Measurements from ENCODE around the gene PRICKLE2. TPM values are rescaled to one million over a fixed set of nuclear protein-coding genes. Genes with fewer than 3 reads are reported as not detected.

Gene PRICKLE2
- total RNA-seq, 2 experiments from 2014 or later: not detected

- Mint-ChIP-seq H3K36me3 (ENCODE audit: low read depth) (no peaks in the 10 kb centered on the region), H3K9me3 (no peaks in the 10 kb centered on the region), H3K27ac (no peak overlapping the region), H3K4me3 (no peak overlapping the region), H3K4me1 (ENCODE audit: low read depth) (no peaks in the 10 kb centered on the region), H3K27me3 (peaks cover 35% of the 10 kb centered on the region)
- no peak for TF ChIP-seq CTCF (IDR thresholded peaks at IDR 0.05)
- ATAC-seq: no peak
- ChIA-PET CTCF (no interaction called here), POLR2A (no interaction called here)
- intact Hi-C loops (cut with micrococcal nuclease): no loop called here
- DNase-seq: no peak
These were observed 150.2 kb downstream of the PRICKLE2 start for GRCh38 chr3:64074895-64075679.

- H3K4me1 Mint-ChIP-seq (ENCODE audit: low read depth): no peaks in the 10 kb centered on the region
- no peak for TF ChIP-seq CTCF (IDR thresholded peaks at IDR 0.05)
- no peak overlapping the region for H3K27ac Mint-ChIP-seq
- ATAC-seq: no peak
- ChIA-PET POLR2A (no interaction called here), CTCF (no interaction called here)
- no peak overlapping the region for H3K4me3 Mint-ChIP-seq
- no peaks in the 10 kb centered on the region for H3K9me3 Mint-ChIP-seq
- intact Hi-C loops (cut with micrococcal nuclease): no loop called here
- H3K36me3 Mint-ChIP-seq (ENCODE audit: low read depth): no peaks in the 10 kb centered on the region
- peaks cover 37% of the 10 kb centered on the region for H3K27me3 Mint-ChIP-seq
- DNase-seq: no peak
These were observed 151.2 kb downstream of the PRICKLE2 start for GRCh38 chr3:64074060-64074459.

GRCh38 chr3:64073158-64073761 lies 152.0 kb downstream of the PRICKLE2 start:
- POLR2A ChIA-PET: no interaction called here
- TF ChIP-seq CTCF (IDR thresholded peaks at IDR 0.05): no peak
- H3K4me3 Mint-ChIP-seq: no peak overlapping the region
- intact Hi-C loops (cut with micrococcal nuclease): no loop called here
- no peak for DNase-seq
- H3K36me3 Mint-ChIP-seq (ENCODE audit: low read depth): no peaks in the 10 kb centered on the region
- no peaks in the 10 kb centered on the region for H3K9me3 Mint-ChIP-seq
- CTCF ChIA-PET: no interaction called here
- peaks cover 34% of the 10 kb centered on the region for H3K27me3 Mint-ChIP-seq
- no peaks in the 10 kb centered on the region for H3K4me1 Mint-ChIP-seq (ENCODE audit: low read depth)
- ATAC-seq: no peak
- H3K27ac Mint-ChIP-seq: no peak overlapping the region

- Mint-ChIP-seq H3K27me3 (peaks cover 33% of the 10 kb centered on the region), H3K27ac (no peak overlapping the region), H3K9me3 (no peaks in the 10 kb centered on the region), H3K4me1 (ENCODE audit: low read depth) (no peaks in the 10 kb centered on the region), H3K36me3 (ENCODE audit: low read depth) (no peaks in the 10 kb centered on the region), H3K4me3 (no peak overlapping the region)
- intact Hi-C loops (cut with micrococcal nuclease): no loop called here
- no peak for TF ChIP-seq CTCF (IDR thresholded peaks at IDR 0.05)
- CTCF ChIA-PET: no interaction called here
- DNase-seq (no peak), ATAC-seq (no peak)
- POLR2A ChIA-PET: no interaction called here
These were observed 153.1 kb downstream of the PRICKLE2 start for GRCh38 chr3:64072126-64072525.

GRCh38 chr3:64070704-64071103 lies 154.6 kb downstream of the PRICKLE2 start:
- no peaks in the 10 kb centered on the region for H3K9me3 Mint-ChIP-seq
- H3K36me3 Mint-ChIP-seq (ENCODE audit: low read depth): no peaks in the 10 kb centered on the region
- POLR2A ChIA-PET: no interaction called here
- CTCF ChIA-PET: no interaction called here
- no peaks in the 10 kb centered on the region for H3K4me1 Mint-ChIP-seq (ENCODE audit: low read depth)
- peaks cover 37% of the 10 kb centered on the region for H3K27me3 Mint-ChIP-seq
- ATAC-seq (no peak), DNase-seq (no peak)
- TF ChIP-seq CTCF (IDR thresholded peaks at IDR 0.05): no peak
- no peak overlapping the region for H3K4me3 Mint-ChIP-seq
- intact Hi-C loops (cut with micrococcal nuclease): no loop called here
- no peak overlapping the region for H3K27ac Mint-ChIP-seq
